Measurements from ENCODE around the gene SLC35F4.

DNA sequence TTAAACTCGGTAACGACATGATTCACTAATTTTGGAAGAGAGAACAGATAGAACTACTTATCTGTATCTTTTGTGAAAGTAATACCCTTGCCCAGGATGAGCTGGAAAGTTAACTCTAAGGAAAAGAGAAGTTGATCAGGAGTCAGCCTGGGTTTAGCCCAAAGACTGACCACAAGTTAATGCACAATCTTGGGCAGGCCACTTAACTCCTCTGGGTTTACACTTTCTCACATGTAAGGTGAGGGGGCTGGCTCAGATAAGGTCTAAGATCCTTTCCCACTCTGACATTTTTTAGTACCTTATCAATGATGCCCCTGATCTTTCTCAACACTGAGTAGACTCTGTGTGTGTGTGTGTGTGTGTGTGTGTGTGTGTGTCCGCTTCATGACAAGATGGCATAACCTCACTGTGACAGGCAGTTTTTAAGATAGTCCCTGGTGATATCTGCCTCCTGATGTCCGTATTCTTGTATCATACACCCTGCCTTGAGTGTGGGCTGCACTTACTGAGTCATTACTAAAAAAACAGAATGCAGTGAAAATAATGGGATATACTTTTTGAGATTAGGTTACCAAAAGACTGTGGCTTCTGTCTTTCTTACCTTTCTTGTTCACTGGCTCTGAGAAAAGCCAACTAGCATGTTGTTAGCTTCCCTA lies 316.0 kb downstream of the SLC35F4 start:
- TF ChIP-seq, protein P1, sequence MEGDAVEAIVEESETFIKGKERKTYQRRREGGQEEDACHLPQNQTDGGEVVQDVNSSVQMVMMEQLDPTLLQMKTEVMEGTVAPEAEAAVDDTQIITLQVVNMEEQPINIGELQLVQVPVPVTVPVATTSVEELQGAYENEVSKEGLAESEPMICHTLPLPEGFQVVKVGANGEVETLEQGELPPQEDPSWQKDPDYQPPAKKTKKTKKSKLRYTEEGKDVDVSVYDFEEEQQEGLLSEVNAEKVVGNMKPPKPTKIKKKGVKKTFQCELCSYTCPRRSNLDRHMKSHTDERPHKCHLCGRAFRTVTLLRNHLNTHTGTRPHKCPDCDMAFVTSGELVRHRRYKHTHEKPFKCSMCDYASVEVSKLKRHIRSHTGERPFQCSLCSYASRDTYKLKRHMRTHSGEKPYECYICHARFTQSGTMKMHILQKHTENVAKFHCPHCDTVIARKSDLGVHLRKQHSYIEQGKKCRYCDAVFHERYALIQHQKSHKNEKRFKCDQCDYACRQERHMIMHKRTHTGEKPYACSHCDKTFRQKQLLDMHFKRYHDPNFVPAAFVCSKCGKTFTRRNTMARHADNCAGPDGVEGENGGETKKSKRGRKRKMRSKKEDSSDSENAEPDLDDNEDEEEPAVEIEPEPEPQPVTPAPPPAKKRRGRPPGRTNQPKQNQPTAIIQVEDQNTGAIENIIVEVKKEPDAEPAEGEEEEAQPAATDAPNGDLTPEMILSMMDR (conservative IDR thresholded peaks at IDR 0.05; ENCODE audit: low read depth, low read length): no peak
- TF ChIP-seq POLR2A (IDR thresholded peaks at IDR 0.05; ENCODE audit: low read depth, low read length): no peak
- no peak for TF ChIP-seq FOS (IDR thresholded peaks at IDR 0.05; ENCODE audit: low read depth, low read length)
- TF ChIP-seq, protein P2, sequence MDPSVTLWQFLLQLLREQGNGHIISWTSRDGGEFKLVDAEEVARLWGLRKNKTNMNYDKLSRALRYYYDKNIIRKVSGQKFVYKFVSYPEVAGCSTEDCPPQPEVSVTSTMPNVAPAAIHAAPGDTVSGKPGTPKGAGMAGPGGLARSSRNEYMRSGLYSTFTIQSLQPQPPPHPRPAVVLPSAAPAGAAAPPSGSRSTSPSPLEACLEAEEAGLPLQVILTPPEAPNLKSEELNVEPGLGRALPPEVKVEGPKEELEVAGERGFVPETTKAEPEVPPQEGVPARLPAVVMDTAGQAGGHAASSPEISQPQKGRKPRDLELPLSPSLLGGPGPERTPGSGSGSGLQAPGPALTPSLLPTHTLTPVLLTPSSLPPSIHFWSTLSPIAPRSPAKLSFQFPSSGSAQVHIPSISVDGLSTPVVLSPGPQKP (IDR thresholded peaks at IDR 0.05; ENCODE audit: borderline replicate concordance, low read depth, low read length): no peak
- TF ChIP-seq, protein P3, sequence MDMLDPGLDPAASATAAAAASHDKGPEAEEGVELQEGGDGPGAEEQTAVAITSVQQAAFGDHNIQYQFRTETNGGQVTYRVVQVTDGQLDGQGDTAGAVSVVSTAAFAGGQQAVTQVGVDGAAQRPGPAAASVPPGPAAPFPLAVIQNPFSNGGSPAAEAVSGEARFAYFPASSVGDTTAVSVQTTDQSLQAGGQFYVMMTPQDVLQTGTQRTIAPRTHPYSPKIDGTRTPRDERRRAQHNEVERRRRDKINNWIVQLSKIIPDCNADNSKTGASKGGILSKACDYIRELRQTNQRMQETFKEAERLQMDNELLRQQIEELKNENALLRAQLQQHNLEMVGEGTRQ (IDR thresholded peaks at IDR 0.05; ENCODE audit: low read depth, low read length): no peak
- TF ChIP-seq RAD21 (IDR thresholded peaks at IDR 0.05; ENCODE audit: low read length): no peak
- TF ChIP-seq MAFK (IDR thresholded peaks at IDR 0.05; ENCODE audit: low read depth, low read length): no peak
- TF ChIP-seq MXI1 (IDR thresholded peaks at IDR 0.05; ENCODE audit: borderline replicate concordance, low read depth, low read length): no peak
